Fibroblast of mammary gland (primary cell): ENCODE data around the gene ASTN2.
"Not testable (repeated sequence)": the region's sequence is repeated elsewhere in the genome, so short reads cannot be mapped to it uniquely, and the experiment has no call there.

Source experiments
- DNase-seq: peaks from one replicate; pipeline ENCODE4 v3.0.0-alpha.2; 2010; ENCODE audit warnings: low read depth
- H3K4me3 ChIP-seq: 2 replicates; pipeline ENCODE4 v1.5.1; 2011; ENCODE audit warnings: low read depth, mild to moderate bottlenecking, low read length, moderate library complexity; ENCODE audit not compliant: control insufficient read depth
- CTCF ChIP-seq: conservative IDR thresholded peaks from 2 replicates; pipeline ENCODE4 v1.5.1; 2011; ENCODE audit warnings: low read depth, low read length, inconsistent platforms; ENCODE audit not compliant: control insufficient read depth, insufficient read depth

Gene ASTN2

GRCh38 chr9:116924462-116925110 is 490.3 kb downstream of the ASTN2 start:
- no peak for DNase-seq

GRCh38 chr9:116917895-116918508 is 496.9 kb downstream of the ASTN2 start:
- not testable (repeated sequence) for DNase-seq, H3K4me3 ChIP-seq

More at GRCh38 chr9:116924462-116925110, 490.3 kb downstream of the ASTN2 start:
- no peak overlapping the region for H3K4me3 ChIP-seq
- no peak for TF ChIP-seq CTCF

GRCh38 chr9:116913536-116913935 is 501.3 kb downstream of the ASTN2 start:
- no peak for TF ChIP-seq CTCF
- DNase-seq, result no peak
- H3K4me3 ChIP-seq, result no peak overlapping the region

- no peak overlapping the region for H3K4me3 ChIP-seq
- no peak for DNase-seq
- TF ChIP-seq CTCF, result no peak
These were observed 504.7 kb downstream of the ASTN2 start for GRCh38 chr9:116910201-116910600.

- TF ChIP-seq CTCF, result no peak
- no peak overlapping the region for H3K4me3 ChIP-seq
- no peak for DNase-seq
These were observed 506.9 kb downstream of the ASTN2 start for GRCh38 chr9:116907989-116908388.

GRCh38 chr9:116905171-116905588 is 509.7 kb downstream of the ASTN2 start:
- TF ChIP-seq CTCF, result no peak
- H3K4me3 ChIP-seq, result no peak overlapping the region
- DNase-seq, result no peak

- no peak for TF ChIP-seq CTCF
- DNase-seq, result no peak
- H3K4me3 ChIP-seq, result no peak overlapping the region
These were observed 510.7 kb downstream of the ASTN2 start for GRCh38 chr9:116904165-116904564.
